HFFc6 (cell line): Measurements from ENCODE around the gene SRRM1. TPM values are rescaled to one million over a fixed set of nuclear protein-coding genes. Genes with fewer than 3 reads are reported as not detected.

Source experiments
- DNase-seq: peaks from one replicate; pipeline ENCODE4 v3.0.0-alpha.2; 2018
- H3K27ac Mint-ChIP-seq: 2 replicates; pipeline ENCODE4 v1.8.0; 2020; ENCODE audit warnings: mild to moderate bottlenecking, mixed read lengths
- H3K27me3 Mint-ChIP-seq: 2 replicates; pipeline ENCODE4 v1.8.0; 2021; ENCODE audit warnings: mild to moderate bottlenecking, moderate library complexity, mixed read lengths; ENCODE audit not compliant: insufficient read depth
- H3K36me3 Mint-ChIP-seq: 2 replicates; pipeline ENCODE4 v1.8.0; 2021; ENCODE audit warnings: low read depth, mixed read lengths
- H3K4me1 Mint-ChIP-seq: 2 replicates; pipeline ENCODE4 v1.8.0; 2020; ENCODE audit warnings: low read depth, mixed read lengths
- H3K4me3 Mint-ChIP-seq: 2 replicates; pipeline ENCODE4 v1.8.0; 2020; ENCODE audit warnings: mild to moderate bottlenecking, moderate library complexity, mixed read lengths
- H3K9me3 Mint-ChIP-seq: 2 replicates; pipeline ENCODE4 v1.8.0; 2020; ENCODE audit warnings: mild to moderate bottlenecking, mixed read lengths
- long read RNA-seq: library from polyadenylated mRNA; unstranded; transcript quantifications from one replicate; pipeline ENCODE4 v2.0.0, GENCODE V29; 2019
- total RNA-seq, 6 experiments: library from RNA; stranded (reverse); fragmentation: NEBNext Ultra II Directional; extraction: Animal tissue kit (Norgen Biotek cat#: 25700); gene quantifications; 2 replicates in 1 of 6; 3 replicates in 5 of 6; pipeline ENCODE4 v1.2.3, GENCODE V29; 2021
- TF ChIP-seq, protein P1 (sequence below): fragments of 200-600 bp; sonication (generic); IDR thresholded peaks from 2 replicates; pipeline ENCODE4 v1.5.0; 2021; ENCODE audit warnings: antibody characterized with exemption, mild to moderate bottlenecking

SRRM1 gene, protein sequence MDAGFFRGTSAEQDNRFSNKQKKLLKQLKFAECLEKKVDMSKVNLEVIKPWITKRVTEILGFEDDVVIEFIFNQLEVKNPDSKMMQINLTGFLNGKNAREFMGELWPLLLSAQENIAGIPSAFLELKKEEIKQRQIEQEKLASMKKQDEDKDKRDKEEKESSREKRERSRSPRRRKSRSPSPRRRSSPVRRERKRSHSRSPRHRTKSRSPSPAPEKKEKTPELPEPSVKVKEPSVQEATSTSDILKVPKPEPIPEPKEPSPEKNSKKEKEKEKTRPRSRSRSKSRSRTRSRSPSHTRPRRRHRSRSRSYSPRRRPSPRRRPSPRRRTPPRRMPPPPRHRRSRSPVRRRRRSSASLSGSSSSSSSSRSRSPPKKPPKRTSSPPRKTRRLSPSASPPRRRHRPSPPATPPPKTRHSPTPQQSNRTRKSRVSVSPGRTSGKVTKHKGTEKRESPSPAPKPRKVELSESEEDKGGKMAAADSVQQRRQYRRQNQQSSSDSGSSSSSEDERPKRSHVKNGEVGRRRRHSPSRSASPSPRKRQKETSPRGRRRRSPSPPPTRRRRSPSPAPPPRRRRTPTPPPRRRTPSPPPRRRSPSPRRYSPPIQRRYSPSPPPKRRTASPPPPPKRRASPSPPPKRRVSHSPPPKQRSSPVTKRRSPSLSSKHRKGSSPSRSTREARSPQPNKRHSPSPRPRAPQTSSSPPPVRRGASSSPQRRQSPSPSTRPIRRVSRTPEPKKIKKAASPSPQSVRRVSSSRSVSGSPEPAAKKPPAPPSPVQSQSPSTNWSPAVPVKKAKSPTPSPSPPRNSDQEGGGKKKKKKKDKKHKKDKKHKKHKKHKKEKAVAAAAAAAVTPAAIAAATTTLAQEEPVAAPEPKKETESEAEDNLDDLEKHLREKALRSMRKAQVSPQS
- total RNA-seq, result 100 to 1,000 TPM; 118 to 149 (median 134) TPM
- long read RNA-seq, partial matches to known transcripts, result 88 of 99 reads
- long read RNA-seq, other reads (novel, unspliced or antisense), result 9 of 99 reads

DNA sequence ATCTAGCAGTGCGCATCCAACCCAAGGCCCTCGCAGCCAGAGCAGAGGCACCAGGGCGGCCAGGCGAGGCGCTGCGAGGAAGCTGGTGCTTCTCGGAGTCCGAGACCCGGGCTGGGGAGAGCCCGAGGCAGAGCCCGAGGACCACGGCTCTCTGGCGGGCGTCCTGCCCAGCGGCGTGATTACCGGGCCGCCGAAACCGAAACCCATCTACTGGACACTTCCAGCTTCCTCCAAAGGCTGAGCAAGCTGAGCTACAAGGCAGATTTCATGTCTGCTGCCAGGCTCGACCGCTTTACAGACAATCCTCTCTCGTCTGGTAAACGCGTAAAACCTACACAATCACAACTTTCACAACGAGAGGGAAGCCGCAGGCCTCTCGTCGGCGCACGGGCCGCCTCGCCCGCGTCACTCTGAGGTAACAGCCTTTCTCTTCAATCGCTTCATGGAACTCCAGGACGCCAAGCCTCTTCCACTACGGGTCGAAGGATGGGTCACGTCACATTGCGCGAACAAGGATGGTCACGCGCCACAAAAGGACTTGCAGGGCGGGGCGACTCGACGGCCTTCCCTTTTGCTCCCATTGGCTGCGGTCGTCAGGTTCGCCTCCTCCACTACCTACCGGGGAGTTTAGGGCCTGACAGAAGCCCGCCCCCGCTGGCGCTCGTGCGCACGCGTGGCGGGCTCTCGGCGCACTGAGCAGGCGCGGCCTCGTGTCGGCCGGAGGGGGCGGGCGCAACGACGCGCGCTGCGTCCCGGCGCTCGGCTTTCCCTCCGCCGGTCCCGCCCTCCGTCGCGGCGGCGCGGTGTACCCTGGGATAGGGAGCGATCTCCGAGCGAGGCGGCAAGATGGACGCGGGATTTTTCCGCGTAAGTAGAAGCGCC is at the start of gene SRRM1:
TSS of gene SRRM1 (plus strand) at position 822 of the 882 bp plus-strand sequence. CDS start at position 847, 25 bp downstream.
- Mint-ChIP-seq H3K4me3 (peak within 1 kb of the TSS; percentile 99), H3K9me3 (no peaks in the 10 kb centered on the region), H3K27me3 (0 out of 2 replicates have a peak, but pooled peaks cover 3% of the 10 kb centered on the region), H3K36me3 (peaks cover 30% of the 10 kb centered on the region), H3K27ac (peak within 1 kb of the TSS; percentile 100), H3K4me1 (peaks cover 35% of the 10 kb centered on the region)
- peak; percentile 100 for DNase-seq
- TF ChIP-seq, protein P1, sequence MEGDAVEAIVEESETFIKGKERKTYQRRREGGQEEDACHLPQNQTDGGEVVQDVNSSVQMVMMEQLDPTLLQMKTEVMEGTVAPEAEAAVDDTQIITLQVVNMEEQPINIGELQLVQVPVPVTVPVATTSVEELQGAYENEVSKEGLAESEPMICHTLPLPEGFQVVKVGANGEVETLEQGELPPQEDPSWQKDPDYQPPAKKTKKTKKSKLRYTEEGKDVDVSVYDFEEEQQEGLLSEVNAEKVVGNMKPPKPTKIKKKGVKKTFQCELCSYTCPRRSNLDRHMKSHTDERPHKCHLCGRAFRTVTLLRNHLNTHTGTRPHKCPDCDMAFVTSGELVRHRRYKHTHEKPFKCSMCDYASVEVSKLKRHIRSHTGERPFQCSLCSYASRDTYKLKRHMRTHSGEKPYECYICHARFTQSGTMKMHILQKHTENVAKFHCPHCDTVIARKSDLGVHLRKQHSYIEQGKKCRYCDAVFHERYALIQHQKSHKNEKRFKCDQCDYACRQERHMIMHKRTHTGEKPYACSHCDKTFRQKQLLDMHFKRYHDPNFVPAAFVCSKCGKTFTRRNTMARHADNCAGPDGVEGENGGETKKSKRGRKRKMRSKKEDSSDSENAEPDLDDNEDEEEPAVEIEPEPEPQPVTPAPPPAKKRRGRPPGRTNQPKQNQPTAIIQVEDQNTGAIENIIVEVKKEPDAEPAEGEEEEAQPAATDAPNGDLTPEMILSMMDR, result peak; percentile 30; the same call in 1 of the 2 replicates

DNA sequence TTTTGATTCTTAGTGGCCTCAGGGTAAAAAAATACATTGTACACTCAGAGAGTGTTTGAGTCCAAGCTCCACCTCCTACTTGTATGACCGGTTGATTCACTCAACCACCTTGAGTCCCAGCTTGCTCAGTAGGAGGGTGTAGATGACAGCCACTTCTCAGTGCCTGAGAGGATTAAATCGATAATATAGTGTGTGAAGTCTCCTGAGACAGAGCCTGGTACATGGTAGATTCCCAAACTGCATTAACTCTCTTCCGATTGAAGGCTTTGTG is 48.8 kb upstream of the SRRM1 start:
- no peak overlapping the region for H3K4me3 Mint-ChIP-seq
- H3K36me3 Mint-ChIP-seq, result no peaks in the 10 kb centered on the region
- H3K27ac Mint-ChIP-seq, result no peak overlapping the region
- H3K9me3 Mint-ChIP-seq, result no peaks in the 10 kb centered on the region
- peaks cover 10% of the 10 kb centered on the region for H3K4me1 Mint-ChIP-seq
- no peak for DNase-seq
- H3K27me3 Mint-ChIP-seq, result peaks cover 20% of the 10 kb centered on the region
- TF ChIP-seq, protein P1, result no peak

- H3K36me3 Mint-ChIP-seq, result no peaks in the 10 kb centered on the region
- no peak for DNase-seq
- H3K4me3 Mint-ChIP-seq, result no peak overlapping the region
Observed at GRCh38 chr1:24596401-24596880, 46.7 kb upstream of the SRRM1 start.

GRCh38 chr1:24599265-24599664 is 43.8 kb upstream of the SRRM1 start:
- no peak overlapping the region for H3K27ac Mint-ChIP-seq
- TF ChIP-seq, protein P1, result no peak
- no peak overlapping the region for H3K4me3 Mint-ChIP-seq
- peaks cover 7% of the 10 kb centered on the region for H3K27me3 Mint-ChIP-seq
- peaks cover 21% of the 10 kb centered on the region for H3K4me1 Mint-ChIP-seq
- no peaks in the 10 kb centered on the region for H3K36me3 Mint-ChIP-seq
- H3K9me3 Mint-ChIP-seq, result no peaks in the 10 kb centered on the region
- no peak for DNase-seq

More at GRCh38 chr1:24596401-24596880, 46.7 kb upstream of the SRRM1 start:
- Mint-ChIP-seq H3K27ac (no peak overlapping the region), H3K9me3 (no peaks in the 10 kb centered on the region), H3K27me3 (peaks cover 9% of the 10 kb centered on the region), H3K4me1 (peaks cover 19% of the 10 kb centered on the region)
- TF ChIP-seq, protein P1, result no peak
